H1 (cell line): ENCODE data around the gene FN3KRP. TPM values are rescaled to one million over a fixed set of nuclear protein-coding genes. Genes with fewer than 3 reads are reported as not detected.

Experiments
- BACH1 ChIP-seq: IDR thresholded peaks from 2 replicates; pipeline ENCODE4 v1.6.1; 2012; ENCODE audit warnings: low read length, improper control_type of control experiment
- FOSL1 ChIP-seq: IDR thresholded peaks from 2 replicates; pipeline ENCODE4 v1.6.1; 2011; ENCODE audit warnings: mild to moderate bottlenecking, low read depth, low read length, moderate library complexity; ENCODE audit not compliant: insufficient read depth
- KDM4A ChIP-seq: IDR thresholded peaks from one replicate; pipeline ENCODE4 v1.7.1; 2012; ENCODE audit warnings: low read depth, mild to moderate bottlenecking, moderate library complexity, low read length, inconsistent platforms; ENCODE audit not compliant: severe bottlenecking
- PHF8 ChIP-seq: fragments of 200-600 bp; sonication (generic); conservative IDR thresholded peaks from 2 replicates; pipeline ENCODE4 v1.7.1; 2012; ENCODE audit warnings: low read depth, mild to moderate bottlenecking, inconsistent platforms, low read length, moderate library complexity
- RAD21 ChIP-seq, 2 experiments: IDR thresholded peaks in 1 of 2; conservative IDR thresholded peaks in 1 of 2; 2 replicates each; pipeline ENCODE4 v1.6.1; 2011; ENCODE audit warnings: low read depth in 2 of 2, low read length in 2 of 2, improper control_type of control experiment in 1 of 2, inconsistent platforms in 1 of 2, mild to moderate bottlenecking in 1 of 2, moderate library complexity in 1 of 2
- RXRA ChIP-seq: IDR thresholded peaks from 2 replicates; pipeline ENCODE4 v1.6.1; 2011; ENCODE audit warnings: low read depth, mild to moderate bottlenecking, low read length, moderate library complexity; ENCODE audit not compliant: insufficient read depth
- polyA plus RNA-seq, 7 experiments: library from polyadenylated mRNA; depleted of rRNA in 3 of 7; stranded (reverse) in 5 of 7; unstranded in 2 of 7; fragments of >200 nt in 5 of 7; fragments of 200-250 nt in 2 of 7; gene quantifications; 1 replicate in 5 of 7; 2 replicates in 1 of 7; 4 replicates in 1 of 7; pipeline versions ENCODE4 v1.2.1 to v1.2.3, GENCODE V29; 2011 to 2013; ENCODE audit warnings: missing spikeins in 2 of 7, mixed read lengths in 2 of 7
- total RNA-seq: library from RNA; stranded (reverse); fragmentation: NEBNext Ultra II Directional; extraction: Animal tissue kit (Norgen Biotek cat#: 25700); gene quantifications from 2 replicates; pipeline ENCODE4 v1.2.1, GENCODE V29; 2021

FN3KRP gene
- total and polyA plus RNA-seq, 2 of the 8 experiments (the other 6 are each of a cell fraction or from before 2014, with no cell fraction given), result 18.1 to 21.4 TPM

DNA sequence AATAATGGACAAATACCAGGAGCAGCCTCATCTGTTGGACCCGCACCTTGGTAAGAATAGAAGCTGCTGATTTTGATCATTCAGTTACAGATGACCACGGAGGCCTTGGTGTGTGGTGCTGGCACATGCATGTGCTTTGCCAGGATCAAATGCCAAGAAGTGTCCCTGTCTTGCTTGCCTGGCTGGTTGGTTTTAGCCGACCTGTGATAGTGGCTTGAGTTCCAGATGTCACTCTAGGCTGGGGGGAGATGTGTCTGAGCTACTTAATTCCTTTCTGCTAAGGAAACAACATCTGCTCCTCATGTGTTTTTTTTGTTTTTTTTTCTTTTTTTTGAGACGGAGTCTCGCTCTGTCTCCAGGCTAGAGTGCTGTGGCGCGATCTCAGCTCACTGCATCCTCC, 39.7 kb downstream of the FN3KRP start (continued):
- TF ChIP-seq RAD21 (IDR thresholded peaks at IDR 0.05 in 1 of 2, conservative IDR thresholded peaks at IDR 0.05 in 1 of 2; ENCODE audit: low read depth in 2 of 2, low read length in 2 of 2) (no peak), PHF8 (no peak), FOSL1 (no peak), BACH1 (no peak), RXRA (no peak), KDM4A (no peak)
